Calu3 (cell line): ENCODE measurements around the gene CNTN5. TPM values are rescaled to one million over a fixed set of nuclear protein-coding genes. Genes with fewer than 3 reads are reported as not detected.

ENCODE experiments used
- BruUV-seq: library from RNA; stranded (reverse); fragments of 400-500 nt; replicated peaks from 2 replicates; lab custom pipeline; 2021; lab: Mats Ljungman, UMichigan
- CTCF ChIA-PET: fragments of 300-600 bp; sonication (Branson Sonifier 250); formaldehyde crosslinking; loops from one replicate; lab custom pipeline; 2022; ENCODE audit warnings: antibody characterized with exemption; lab: Charles Lee
- DNase-seq: peaks from one replicate; pipeline ENCODE4 v3.0.0; 2022
- H3K27ac Mint-ChIP-seq: one replicate; pipeline ENCODE4 v1.8.0; 2022; ENCODE audit warnings: mixed read lengths; ENCODE audit not compliant: unreplicated experiment
- H3K27me3 Mint-ChIP-seq: one replicate; pipeline ENCODE4 v1.8.0; 2022; ENCODE audit warnings: mixed read lengths; ENCODE audit not compliant: unreplicated experiment
- H3K36me3 Mint-ChIP-seq: one replicate; pipeline ENCODE4 v1.8.0; 2022; ENCODE audit warnings: mild to moderate bottlenecking, moderate library complexity, mixed read lengths; ENCODE audit not compliant: insufficient read depth, unreplicated experiment
- H3K4me1 Mint-ChIP-seq: one replicate; pipeline ENCODE4 v1.8.0; 2022; ENCODE audit warnings: mild to moderate bottlenecking, low read depth, mixed read lengths; ENCODE audit not compliant: unreplicated experiment
- H3K4me3 Mint-ChIP-seq: one replicate; pipeline ENCODE4 v1.8.0; 2022; ENCODE audit warnings: mild to moderate bottlenecking, low read depth, moderate library complexity, mixed read lengths; ENCODE audit not compliant: unreplicated experiment
- H3K9me3 Mint-ChIP-seq: one replicate; pipeline ENCODE4 v1.8.0; 2022; ENCODE audit warnings: low read depth, mixed read lengths; ENCODE audit not compliant: unreplicated experiment
- CTCF ChIP-seq: fragments of 200-600 bp; IDR thresholded peaks from one replicate; pipeline ENCODE4 v1.8.0; 2022; ENCODE audit warnings: antibody characterized with exemption; ENCODE audit not compliant: unreplicated experiment
- intact Hi-C: fragments of 100-400 bp; cut with micrococcal nuclease; formaldehyde crosslinking; loops from one replicate; pipeline ENCODE4 v1.10.0; 2022; ENCODE audit not compliant: unreplicated experiment
- total RNA-seq: library from RNA; stranded (reverse); gene quantifications from 2 replicates; pipeline ENCODE4 v1.2.3, GENCODE V29; 2022

CNTN5 gene
- total RNA-seq, 1 experiment from 2014 or later = not detected

- TF ChIP-seq CTCF = no peak
- Mint-ChIP-seq H3K4me1 (peaks cover 9% of the 10 kb centered on the region), H3K27me3 (no peaks in the 10 kb centered on the region), H3K4me3 (no peak overlapping the region), H3K9me3 (no peaks in the 10 kb centered on the region), H3K27ac (no peak overlapping the region), H3K36me3 (no peaks in the 10 kb centered on the region)
- CTCF ChIA-PET = no interaction called here
- intact Hi-C loops = no loop called here
- DNase-seq = no peak
- no TSS peak for BruUV-seq
Measured at GRCh38 chr11:99708928-99709672, 688.4 kb downstream of the CNTN5 start.

- Mint-ChIP-seq H3K36me3 (no peaks in the 10 kb centered on the region), H3K4me3 (no peak overlapping the region), H3K9me3 (no peaks in the 10 kb centered on the region), H3K27ac (no peak overlapping the region), H3K27me3 (no peaks in the 10 kb centered on the region), H3K4me1 (no peaks in the 10 kb centered on the region)
- no peak for TF ChIP-seq CTCF
- no peak for DNase-seq
- CTCF ChIA-PET = no interaction called here
- no TSS peak for BruUV-seq
- intact Hi-C loops = no loop called here
Measured at GRCh38 chr11:99716302-99716701, 695.6 kb downstream of the CNTN5 start.

GRCh38 chr11:99718291-99718690 is 697.5 kb downstream of the CNTN5 start:
- Mint-ChIP-seq H3K36me3 (no peaks in the 10 kb centered on the region), H3K4me1 (no peaks in the 10 kb centered on the region), H3K4me3 (no peak overlapping the region), H3K27me3 (no peaks in the 10 kb centered on the region), H3K9me3 (no peaks in the 10 kb centered on the region), H3K27ac (no peak overlapping the region)
- CTCF ChIA-PET = no interaction called here
- no peak for TF ChIP-seq CTCF
- intact Hi-C loops = no loop called here
- BruUV-seq = no TSS peak
- no peak for DNase-seq

GRCh38 chr11:99739464-99740089 is 718.8 kb downstream of the CNTN5 start:
- no peaks in the 10 kb centered on the region for H3K4me1 Mint-ChIP-seq
- H3K27ac Mint-ChIP-seq = no peak overlapping the region
- no TSS peak for BruUV-seq

More at GRCh38 chr11:99739464-99740089, 718.8 kb downstream of the CNTN5 start:
- CTCF ChIA-PET = no interaction called here
- H3K9me3 Mint-ChIP-seq = no peaks in the 10 kb centered on the region
- no peaks in the 10 kb centered on the region for H3K36me3 Mint-ChIP-seq
- H3K4me3 Mint-ChIP-seq = no peak overlapping the region
- peak; percentile 21 for DNase-seq
- intact Hi-C loops = loop anchor here (5.0 to 10.0 kb wide), 2 partner anchors 722 to 835 kb away; no protein-coding TSS in a partner anchor
- H3K27me3 Mint-ChIP-seq = no peaks in the 10 kb centered on the region
- no peak for TF ChIP-seq CTCF
